Natural killer cell (primary cell): ENCODE measurements around the gene PLSCR3. TPM values are rescaled to one million over a fixed set of nuclear protein-coding genes. Genes with fewer than 3 reads are reported as not detected.
"Not testable (repeated sequence)": the region's sequence is repeated elsewhere in the genome, so short reads cannot be mapped to it uniquely, and the experiment has no call there.

Experiments
- ATAC-seq, 3 donors: fragments of 150-1000 bp in 2 of 3; fragments of 200-7000 bp in 1 of 3; cut with Tn5 transposase; 1 replicate in 1 of 3; 2 replicates in 2 of 3; pipeline ENCODE4 v1.10.0; 2021; ENCODE audit warnings: mild to moderate bottlenecking in 2 of 3, moderate library complexity in 2 of 3
- DNase-seq, 2 donors: peaks; one replicate each; pipeline versions ENCODE4 v3.0.0 to v3.0.0-alpha.2; 2013 to 2021; ENCODE audit warnings: mixed read lengths in 1 of 2
- H3K27ac ChIP-seq: one replicate; pipeline ENCODE4 v1.5.1; 2013; ENCODE audit warnings: mild to moderate bottlenecking, low read length
- H3K27me3 ChIP-seq: one replicate; pipeline ENCODE4 v1.6.1; 2013; ENCODE audit warnings: low read length; ENCODE audit not compliant: control insufficient read depth, insufficient read depth
- H3K36me3 ChIP-seq: one replicate; pipeline ENCODE4 v1.6.1; 2013; ENCODE audit warnings: low read length; ENCODE audit not compliant: control insufficient read depth, insufficient read depth
- H3K4me1 ChIP-seq: one replicate; pipeline ENCODE4 v1.6.1; 2013; ENCODE audit warnings: low read length; ENCODE audit not compliant: control insufficient read depth, insufficient read depth
- H3K4me3 ChIP-seq: one replicate; pipeline ENCODE4 v1.5.1; 2013; ENCODE audit warnings: low read length
- H3K9me3 ChIP-seq: one replicate; pipeline ENCODE4 v1.6.1; 2013; ENCODE audit warnings: low read length; ENCODE audit not compliant: control insufficient read depth, insufficient read depth
- H3K27ac Mint-ChIP-seq, 2 donors: one replicate each; pipeline ENCODE4 v1.8.0; 2022; ENCODE audit warnings: mild to moderate bottlenecking in 2 of 2, mixed read lengths in 2 of 2, moderate library complexity in 1 of 2
- H3K27me3 Mint-ChIP-seq, 2 donors: one replicate each; pipeline ENCODE4 v1.8.0; 2022; ENCODE audit warnings: low read depth in 2 of 2, mixed read lengths in 2 of 2
- H3K36me3 Mint-ChIP-seq: one replicate; pipeline ENCODE4 v1.8.0; 2022; ENCODE audit warnings: mixed read lengths
- H3K4me1 Mint-ChIP-seq, 2 donors: one replicate each; pipeline ENCODE4 v1.8.0; 2022; ENCODE audit warnings: mixed read lengths in 2 of 2
- H3K4me3 Mint-ChIP-seq: one replicate; pipeline ENCODE4 v1.8.0; 2022; ENCODE audit warnings: mild to moderate bottlenecking, moderate library complexity, mixed read lengths
- H3K9me3 Mint-ChIP-seq, 2 donors: one replicate each; pipeline ENCODE4 v1.8.0; 2022; ENCODE audit warnings: mixed read lengths in 2 of 2
- CTCF ChIP-seq: fragments of 200-600 bp; IDR thresholded peaks from one replicate; pipeline ENCODE4 v1.8.0; 2022; ENCODE audit warnings: antibody characterized with exemption
- WGBS: methylation state at CpG from one replicate; pipeline ENCODE4 v1.1.7; 2013; ENCODE audit warnings: missing lambda C conversion rate; ENCODE audit not compliant: insufficient coverage; 5-methylcytosine and 5-hydroxymethylcytosine counted together
- intact Hi-C: fragments of 100-400 bp; cut with micrococcal nuclease; formaldehyde crosslinking; loops from one replicate; pipeline ENCODE4 v1.14.2; 2022
- total RNA-seq, 4 donors: library from RNA; stranded (reverse); fragments of 120-200 nt in 1 of 4; gene quantifications; one replicate each; pipeline versions ENCODE4 v1.2.3 to v1.2.4, GENCODE V29; 2013 to 2022

The PLSCR3 gene
- total RNA-seq, 3 donors from 2014 or later (not counting 1 experiment from before 2014, with no cell fraction given), result 38.2 to 57.8 (median 47.0) TPM

GRCh38 chr17:7369825-7370224 lies 24.5 kb downstream of the PLSCR3 start:
- Histone ChIP-seq H3K36me3 (no peaks in the 10 kb centered on the region), H3K4me1 (no peaks in the 10 kb centered on the region), H3K27me3 (no peaks in the 10 kb centered on the region), H3K4me3 (no peak overlapping the region), H3K9me3 (no peaks in the 10 kb centered on the region), H3K27ac (no peak overlapping the region)
- peaks cover 0 to 3% of the 10 kb centered on the region in 2 donors for H3K4me1 Mint-ChIP-seq
- H3K9me3 Mint-ChIP-seq, result no peaks in the 10 kb centered on the region
- DNase-seq, result no peak
- TF ChIP-seq CTCF, result no peak
- WGBS, result 93% methylated on average over 5 of the region's 5 CpGs
- ATAC-seq, result no peak
- no peaks in the 10 kb centered on the region for H3K27me3 Mint-ChIP-seq
- intact Hi-C loops, result no loop called here
- no peak overlapping the region for H3K4me3 Mint-ChIP-seq
- H3K27ac Mint-ChIP-seq, result no peak overlapping the region
- no peaks in the 10 kb centered on the region for H3K36me3 Mint-ChIP-seq

DNA sequence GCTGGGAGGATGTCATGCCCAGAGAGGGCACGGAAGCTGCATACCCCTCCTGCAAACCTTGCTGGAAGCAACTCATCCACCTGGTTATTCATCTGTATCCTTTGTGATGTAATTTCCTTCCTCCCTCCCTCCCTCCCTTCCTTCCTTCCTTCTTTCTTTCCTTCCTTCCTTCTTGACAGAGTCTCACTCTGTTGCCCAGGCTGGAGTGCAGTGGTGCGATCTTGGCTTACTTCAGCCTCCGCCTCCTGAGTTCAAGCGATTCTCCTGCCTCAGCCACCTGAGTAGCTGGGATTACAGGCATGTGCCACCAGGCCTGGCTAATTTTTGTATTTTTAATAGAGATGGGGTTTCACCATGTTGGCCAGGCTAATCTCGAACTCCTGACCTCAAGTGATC lies 25.7 kb downstream of the PLSCR3 start:
- H3K4me1 Mint-ChIP-seq, H3K36me3 Mint-ChIP-seq, H3K4me1 ChIP-seq, ATAC-seq, DNase-seq, H3K36me3 ChIP-seq, H3K27ac ChIP-seq, H3K4me3 ChIP-seq, intact Hi-C loops, H3K9me3 Mint-ChIP-seq, H3K27ac Mint-ChIP-seq, H3K27me3 ChIP-seq, H3K9me3 ChIP-seq, H3K4me3 Mint-ChIP-seq, H3K27me3 Mint-ChIP-seq: not testable (repeated sequence)
- 87% methylated on average over 5 of the region's 5 CpGs for WGBS

GRCh38 chr17:7367918-7368598 lies 26.3 kb downstream of the PLSCR3 start:
- Histone ChIP-seq H3K9me3 (no peaks in the 10 kb centered on the region), H3K4me1 (no peaks in the 10 kb centered on the region), H3K27ac (no peak overlapping the region), H3K27me3 (no peaks in the 10 kb centered on the region), H3K4me3 (no peak overlapping the region), H3K36me3 (no peaks in the 10 kb centered on the region)
- no peak for ATAC-seq
- 92% methylated on average over 6 of the region's 13 CpGs for WGBS
- TF ChIP-seq CTCF, result no peak
- intact Hi-C loops, result no loop called here
- Mint-ChIP-seq H3K4me1 (peaks cover 0 to 3% of the 10 kb centered on the region in 2 donors), H3K27me3 (no peaks in the 10 kb centered on the region), H3K36me3 (no peaks in the 10 kb centered on the region), H3K9me3 (no peaks in the 10 kb centered on the region), H3K4me3 (no peak overlapping the region), H3K27ac (no peak overlapping the region)
- no peak for DNase-seq

GRCh38 chr17:7367083-7367482 lies 27.2 kb downstream of the PLSCR3 start:
- WGBS, result 91% methylated on average over 7 of the region's 8 CpGs

GRCh38 chr17:7365963-7366362 lies 28.4 kb downstream of the PLSCR3 start:
- H3K9me3 ChIP-seq, H3K4me1 ChIP-seq, ATAC-seq, H3K27ac Mint-ChIP-seq, H3K4me1 Mint-ChIP-seq, H3K9me3 Mint-ChIP-seq, H3K4me3 Mint-ChIP-seq, H3K4me3 ChIP-seq, H3K27ac ChIP-seq, H3K36me3 Mint-ChIP-seq, H3K27me3 ChIP-seq, intact Hi-C loops, H3K36me3 ChIP-seq, DNase-seq, H3K27me3 Mint-ChIP-seq: not testable (repeated sequence)
- 81% methylated on average over 4 of the region's 7 CpGs for WGBS

More at GRCh38 chr17:7367083-7367482, 27.2 kb downstream of the PLSCR3 start:
- H3K36me3 Mint-ChIP-seq, result no peaks in the 10 kb centered on the region
- Histone ChIP-seq H3K27ac (no peak overlapping the region), H3K36me3 (no peaks in the 10 kb centered on the region), H3K4me1 (no peaks in the 10 kb centered on the region), H3K4me3 (no peak overlapping the region), H3K27me3 (no peaks in the 10 kb centered on the region), H3K9me3 (no peaks in the 10 kb centered on the region)
- H3K4me1 Mint-ChIP-seq, result peaks cover 0 to 3% of the 10 kb centered on the region in 2 donors
- no peak overlapping the region for H3K27ac Mint-ChIP-seq
- peaks cover 0 to 1% of the 10 kb centered on the region in 2 donors for H3K27me3 Mint-ChIP-seq
- ATAC-seq (no peak), DNase-seq (no peak)
- TF ChIP-seq CTCF, result no peak
- intact Hi-C loops, result no loop called here
- H3K4me3 Mint-ChIP-seq, result no peak overlapping the region
- no peaks in the 10 kb centered on the region for H3K9me3 Mint-ChIP-seq
